K562 (cell line): ENCODE results near the gene IFNGR2. TPM values are rescaled to one million over a fixed set of nuclear protein-coding genes. Genes with fewer than 3 reads are reported as not detected.

Experiments used
- ATAC-seq: fragments of 200-7000 bp; cut with Tn5 transposase; 3 replicates; pipeline ENCODE4 v1.9.1; 2020; ENCODE audit warnings: moderate library complexity
- BruUV-seq: library from RNA; stranded (reverse); fragments of 400-500 nt; replicated peaks from 2 replicates; lab custom pipeline; 2021; lab: Mats Ljungman, UMichigan
- CTCF ChIA-PET: fragments of 300-600 bp; formaldehyde crosslinking; extraction: SDS; loops from one replicate; lab custom pipeline; 2021; ENCODE audit warnings: low intra/inter-chr PET ratio; lab: Yijun Ruan, JAX
- POLR2A ChIA-PET: fragments of 300-600, 350-650 bp; sonication (Branson Sonifier 250); formaldehyde crosslinking; extraction: SDS; loops from one replicate; lab custom pipeline; 2021; ENCODE audit warnings: antibody characterized with exemption, inconsistent platforms; lab: Yijun Ruan, JAX
- DNase-seq, 4 experiments: peaks; one replicate each; pipeline versions ENCODE4 v3.0.0 to v3.0.0-alpha.2; 2011 to 2018; ENCODE audit warnings: low spot score in 3 of 4, mixed read lengths in 3 of 4; ENCODE audit errors: extremely low read depth in 1 of 4
- FAIRE-seq: peaks from 2 replicates; lab custom pipeline; 2011; peaks lifted over from hg19 to GRCh38; lab: Jason Lieb, UNC
- H2AFZ ChIP-seq: 2 replicates; pipeline ENCODE4 v1.6.0; 2011; ENCODE audit warnings: low read depth, low read length, control low read depth, inconsistent platforms
- H3K27ac ChIP-seq: fragments of 200-600 bp; 3 replicates; pipeline ENCODE4 v1.8.0; 2011; ENCODE audit warnings: low read depth, mild to moderate bottlenecking, control low read depth, inconsistent platforms, low read length, moderate library complexity, mixed read lengths; ENCODE audit errors: extremely low read depth
- H3K27me3 ChIP-seq, 2 experiments: fragments of 300-600 bp in 1 of 2; 2 replicates in 1 of 2; 3 replicates in 1 of 2; pipeline versions ENCODE4 v1.6.0 to v1.8.0; 2011; ENCODE audit warnings: inconsistent platforms in 2 of 2, low read length in 2 of 2, mild to moderate bottlenecking in 1 of 2, mixed read lengths in 1 of 2, moderate library complexity in 1 of 2; ENCODE audit not compliant: control insufficient read depth in 2 of 2, insufficient read depth in 2 of 2
- H3K36me3 ChIP-seq: fragments of 300-600 bp; 3 replicates; pipeline ENCODE4 v1.8.0; 2011; ENCODE audit warnings: mild to moderate bottlenecking, low read length, inconsistent platforms; ENCODE audit not compliant: control insufficient read depth, insufficient read depth
- H3K4me1 ChIP-seq, 2 experiments: fragments of 200-600 bp in 1 of 2; replicated peaks in 1 of 2; 2 replicates in 1 of 2; 3 replicates in 1 of 2; pipeline versions ENCODE4 v1.5.1 to v1.8.0; 2011; ENCODE audit warnings: inconsistent platforms in 2 of 2, low read length in 2 of 2, mild to moderate bottlenecking in 1 of 2, mixed read lengths in 1 of 2, moderate library complexity in 1 of 2; ENCODE audit not compliant: control insufficient read depth in 2 of 2, insufficient read depth in 2 of 2
- H3K4me2 ChIP-seq: 2 replicates; pipeline ENCODE4 v1.6.1; 2011; ENCODE audit warnings: low read length, control low read depth, inconsistent platforms, mixed read lengths; ENCODE audit not compliant: insufficient read depth
- H3K4me3 ChIP-seq: fragments of 200-600 bp; sonication (generic), shearing (Covaris generic); 2 replicates; pipeline ENCODE4 v1.5.1; 2016; ENCODE audit warnings: control low read depth, inconsistent platforms
- H3K79me2 ChIP-seq: fragments of 200-600 bp; 3 replicates; pipeline ENCODE4 v1.8.0; 2011; ENCODE audit warnings: low read length, inconsistent platforms; ENCODE audit not compliant: control insufficient read depth, insufficient read depth
- H3K9ac ChIP-seq, 2 experiments: 2 replicates each; pipeline versions ENCODE4 v1.6.0 to v1.6.1; 2011; ENCODE audit warnings: low read depth in 2 of 2, low read length in 2 of 2, control low read depth in 1 of 2, inconsistent platforms in 1 of 2, mild to moderate bottlenecking in 1 of 2, mixed read lengths in 1 of 2; ENCODE audit not compliant: insufficient read depth in 1 of 2
- H3K9me1 ChIP-seq: one replicate; pipeline ENCODE4 v1.6.0; 2011; ENCODE audit warnings: inconsistent platforms, mild to moderate bottlenecking, low read length, moderate library complexity; ENCODE audit not compliant: control insufficient read depth, insufficient read depth
- H3K9me3 ChIP-seq: replicated peaks from 2 replicates; pipeline ENCODE4 v1.5.1; 2011; ENCODE audit warnings: low read depth, low read length, inconsistent platforms; ENCODE audit not compliant: control insufficient read depth, insufficient read depth
- H4K20me1 ChIP-seq: replicated peaks from 2 replicates; pipeline ENCODE4 v1.6.1; 2011; ENCODE audit warnings: low read length, inconsistent platforms, mixed read lengths; ENCODE audit not compliant: control insufficient read depth, insufficient read depth
- CHD7 ChIP-seq: fragments of 200-600 bp; sonication (generic); IDR thresholded peaks from one replicate; pipeline ENCODE4 v1.6.1; 2012; ENCODE audit warnings: mild to moderate bottlenecking, low read depth, low read length, inconsistent platforms
- GABPA ChIP-seq: fragments of 200-800 bp; sonication (Bioruptor generic); conservative IDR thresholded peaks from 2 replicates; pipeline ENCODE4 v1.6.1; 2016; ENCODE audit warnings: low read depth, missing genetic modification characterization, missing compliant biosample characterization
- RBM15 ChIP-seq: fragments of 200-400 bp; formaldehyde crosslinking; IDR thresholded peaks from 2 replicates; pipeline ENCODE4 v1.6.1; 2018; ENCODE audit warnings: mild to moderate bottlenecking, low read length, moderate library complexity; ENCODE audit not compliant: insufficient read depth
- SAFB2 ChIP-seq: fragments of 200-400 bp; formaldehyde crosslinking; IDR thresholded peaks from 2 replicates; pipeline ENCODE4 v1.6.1; 2018; ENCODE audit warnings: borderline replicate concordance, low read length, low read depth, moderate library complexity; ENCODE audit not compliant: severe bottlenecking
- ZMIZ1 ChIP-seq, 2 experiments: fragments of 150-350 bp in 1 of 2; IDR thresholded peaks; 2 replicates each; pipeline ENCODE4 v1.6.1; 2012 to 2016; ENCODE audit warnings: low read depth in 2 of 2, low read length in 2 of 2, mild to moderate bottlenecking in 1 of 2, moderate library complexity in 1 of 2
- WGBS: fragments of 100-300 bp; shearing (Covaris generic); methylation state at CpG from one replicate; pipeline ENCODE4 v1.1.6; 2016; ENCODE audit warnings: low coverage, mixed read lengths; ENCODE audit not compliant: insufficient coverage; ENCODE audit errors: missing lambda C conversion rate; 5-methylcytosine and 5-hydroxymethylcytosine counted together
- in situ Hi-C: fragments of 300-500 bp; cut with MboI; formaldehyde crosslinking; loops from 4 replicates; pipeline ENCODE4 v1.15.0; 2018; ENCODE audit warnings: inconsistent platforms, mixed read lengths
- intact Hi-C: fragments of 100-400 bp; cut with micrococcal nuclease; formaldehyde crosslinking; loops from 2 replicates; pipeline ENCODE4 v1.14.2; 2022
- polyA plus RNA-seq, 8 experiments: library from polyadenylated mRNA; depleted of rRNA in 4 of 8; stranded (reverse) in 5 of 8; unstranded in 3 of 8; fragments of >200 nt; fragmentation: Nextera tagmentation in 2 of 8; fragmentation: Illumina TruSeq in 1 of 8; extraction: Ambion mirVana in 2 of 8; extraction: Trizol in 1 of 8; gene quantifications; 2 replicates each; pipeline versions ENCODE4 v1.2.1 to v1.2.3, GENCODE V29; 2011 to 2014; ENCODE audit warnings: inconsistent platforms in 1 of 8, missing spikeins in 1 of 8
- total RNA-seq, 7 experiments: library from RNA; depleted of rRNA in 6 of 7; stranded (reverse); fragments of >200 nt in 6 of 7; fragmentation: Illumina TruSeq in 2 of 7; extraction: Trizol in 2 of 7; gene quantifications; 2 replicates each; pipeline versions ENCODE4 v1.2.1 to v1.2.3, GENCODE V29; 2011 to 2021; ENCODE audit warnings: low replicate concordance in 1 of 7

The IFNGR2 gene
- total and polyA plus RNA-seq, 9 of the 15 experiments (the other 6 are each of a cell fraction or from before 2014, with no cell fraction given), result 6.7 to 58.0 (median 28.5) TPM

- no peak overlapping the region for H3K4me3 ChIP-seq
- BruUV-seq, result no TSS peak
- H4K20me1 ChIP-seq, result no peaks in the 10 kb centered on the region
- no peaks in the 10 kb centered on the region for H3K9me1 ChIP-seq
- H3K9ac ChIP-seq, result no peak overlapping the region
- POLR2A ChIA-PET, result interaction anchor here (0.6 to 1.3 kb wide), 3 partner anchors 9 to 76 kb away, joined by 3 to 4 read pairs (median 3); no protein-coding TSS in a partner anchor
- intact Hi-C loops (loop anchor here (10.0 kb wide), 1 partner anchor 543 kb away; no protein-coding TSS in a partner anchor), in situ Hi-C loops (loop anchor here (5.0 kb wide), 1 partner anchor 180 kb away; no protein-coding TSS in a partner anchor)
- DNase-seq (no peak), FAIRE-seq (no peak), ATAC-seq (no peak)
- peaks cover 0 to 14% of the 10 kb centered on the region in 2 experiments; a peak in 3 of 5 replicates for H3K4me1 ChIP-seq
- no peak overlapping the region for H3K27ac ChIP-seq
- H3K36me3 ChIP-seq, result no peaks in the 10 kb centered on the region
- peaks cover 6 to 14% of the 10 kb centered on the region in 2 experiments; a peak in 2 of 5 replicates for H3K27me3 ChIP-seq
- H3K79me2 ChIP-seq, result no peaks in the 10 kb centered on the region
- H3K4me2 ChIP-seq, result no peak overlapping the region
- WGBS, result 15% methylated on average over 6 of the region's 6 CpGs
- no peaks in the 10 kb centered on the region for H3K9me3 ChIP-seq
- CTCF ChIA-PET, result no interaction called here
- H2AFZ ChIP-seq, result peak overlapping the region; percentile 38; the same call in 1 of the 2 replicates
- no peak for TF ChIP-seq ZMIZ1 (IDR thresholded peaks at IDR 0.05; ENCODE audit: low read depth in 2 of 2, low read length in 2 of 2)
- TF ChIP-seq CHD7, result no peak
- TF ChIP-seq GABPA (tag), result no peak
- TF ChIP-seq RBM15, result no peak
- TF ChIP-seq SAFB2, result no peak
These were observed 25.8 kb upstream of the IFNGR2 start for GRCh38 chr21:33377221-33377920.
